Rectal smooth muscle tissue (tissue), 1 donor: ENCODE measurements around the gene ZNF207.
"Not testable (repeated sequence)": the region's sequence is repeated elsewhere in the genome, so short reads cannot be mapped to it uniquely, and the experiment has no call there.

Source experiments
- H3K27ac ChIP-seq: one replicate; pipeline ENCODE4 v1.7.0; 2013; ENCODE audit warnings: low read depth, low read length, inconsistent platforms
- H3K27me3 ChIP-seq: one replicate; pipeline ENCODE4 v1.7.0; 2013; ENCODE audit warnings: low read length; ENCODE audit not compliant: control insufficient read depth, insufficient read depth
- H3K36me3 ChIP-seq: one replicate; pipeline ENCODE4 v1.7.0; 2013; ENCODE audit warnings: low read length; ENCODE audit not compliant: control insufficient read depth, insufficient read depth
- H3K4me1 ChIP-seq: one replicate; pipeline ENCODE4 v1.7.0; 2013; ENCODE audit warnings: low read length; ENCODE audit not compliant: control insufficient read depth, insufficient read depth
- H3K4me3 ChIP-seq: one replicate; pipeline ENCODE4 v1.7.0; 2013; ENCODE audit warnings: low read length
- H3K9ac ChIP-seq: one replicate; pipeline ENCODE4 v1.7.0; 2013; ENCODE audit warnings: low read length

ZNF207 gene

GRCh38 chr17:32361270-32361669 is 11.3 kb downstream of the ZNF207 start:
- Histone ChIP-seq H3K27ac (no peak overlapping the region), H3K9ac (no peak overlapping the region), H3K4me3 (no peak overlapping the region), H3K27me3 (no peaks in the 10 kb centered on the region), H3K36me3 (peaks cover 38% of the 10 kb centered on the region), H3K4me1 (no peaks in the 10 kb centered on the region)

GRCh38 chr17:32370426-32370825 is 20.5 kb downstream of the ZNF207 start:
- Histone ChIP-seq H3K36me3 (peaks cover 44% of the 10 kb centered on the region), H3K27ac (no peak overlapping the region), H3K4me1 (no peaks in the 10 kb centered on the region), H3K4me3 (no peak overlapping the region), H3K27me3 (no peaks in the 10 kb centered on the region), H3K9ac (no peak overlapping the region)

GRCh38 chr17:32382526-32383223 is 32.7 kb downstream of the ZNF207 start:
- peaks cover 20% of the 10 kb centered on the region for H3K36me3 ChIP-seq

GRCh38 chr17:32383926-32384434 is 34.0 kb downstream of the ZNF207 start:
- Histone ChIP-seq H3K36me3 (peaks cover 14% of the 10 kb centered on the region), H3K27ac (no peak overlapping the region), H3K4me3 (no peak overlapping the region), H3K27me3 (no peaks in the 10 kb centered on the region), H3K4me1 (no peaks in the 10 kb centered on the region), H3K9ac (no peak overlapping the region)

More at GRCh38 chr17:32382526-32383223, 32.7 kb downstream of the ZNF207 start:
- no peak overlapping the region for H3K9ac ChIP-seq
- H3K4me1 ChIP-seq, result no peaks in the 10 kb centered on the region
- H3K27me3 ChIP-seq, result no peaks in the 10 kb centered on the region
- no peak overlapping the region for H3K27ac ChIP-seq
- H3K4me3 ChIP-seq, result no peak overlapping the region

GRCh38 chr17:32385121-32385520 is 35.2 kb downstream of the ZNF207 start:
- Histone ChIP-seq H3K36me3 (peaks cover 10% of the 10 kb centered on the region), H3K4me3 (no peak overlapping the region), H3K27ac (no peak overlapping the region), H3K4me1 (no peaks in the 10 kb centered on the region), H3K27me3 (no peaks in the 10 kb centered on the region), H3K9ac (no peak overlapping the region)

GRCh38 chr17:32385971-32386370 is 36.0 kb downstream of the ZNF207 start:
- peaks cover 10% of the 10 kb centered on the region for H3K36me3 ChIP-seq
- no peak overlapping the region for H3K9ac ChIP-seq
- H3K4me3 ChIP-seq, result no peak overlapping the region
- no peaks in the 10 kb centered on the region for H3K4me1 ChIP-seq
- H3K27ac ChIP-seq, result no peak overlapping the region
- H3K27me3 ChIP-seq, result no peaks in the 10 kb centered on the region

- Histone ChIP-seq H3K27ac (no peak overlapping the region), H3K36me3 (peaks cover 10% of the 10 kb centered on the region), H3K9ac (no peak overlapping the region), H3K4me1 (no peaks in the 10 kb centered on the region), H3K27me3 (no peaks in the 10 kb centered on the region), H3K4me3 (no peak overlapping the region)
These were observed 36.9 kb downstream of the ZNF207 start for GRCh38 chr17:32386844-32387243.

- H3K36me3 ChIP-seq, H3K4me1 ChIP-seq, H3K27me3 ChIP-seq, H3K9ac ChIP-seq, H3K27ac ChIP-seq, H3K4me3 ChIP-seq: not testable (repeated sequence)
These were observed 38.2 kb downstream of the ZNF207 start for GRCh38 chr17:32388128-32388527.

GRCh38 chr17:32388613-32389459 is 38.9 kb downstream of the ZNF207 start:
- no peaks in the 10 kb centered on the region for H3K4me1 ChIP-seq
- no peaks in the 10 kb centered on the region for H3K36me3 ChIP-seq
- H3K9ac ChIP-seq, result no peak overlapping the region
- no peaks in the 10 kb centered on the region for H3K27me3 ChIP-seq
- no peak overlapping the region for H3K27ac ChIP-seq
- no peak overlapping the region for H3K4me3 ChIP-seq

- no peak overlapping the region for H3K4me3 ChIP-seq
- no peak overlapping the region for H3K9ac ChIP-seq
- no peaks in the 10 kb centered on the region for H3K36me3 ChIP-seq
- no peaks in the 10 kb centered on the region for H3K4me1 ChIP-seq
- H3K27ac ChIP-seq, result no peak overlapping the region
- no peaks in the 10 kb centered on the region for H3K27me3 ChIP-seq
These were observed 43.9 kb downstream of the ZNF207 start for GRCh38 chr17:32393904-32394303.

- Histone ChIP-seq H3K9ac (no peak overlapping the region), H3K27ac (no peak overlapping the region), H3K27me3 (no peaks in the 10 kb centered on the region), H3K36me3 (no peaks in the 10 kb centered on the region), H3K4me1 (no peaks in the 10 kb centered on the region), H3K4me3 (no peak overlapping the region)
These were observed 46.4 kb downstream of the ZNF207 start for GRCh38 chr17:32396343-32396742.

- Histone ChIP-seq H3K36me3 (no peaks in the 10 kb centered on the region), H3K4me1 (no peaks in the 10 kb centered on the region), H3K9ac (no peak overlapping the region), H3K4me3 (no peak overlapping the region), H3K27me3 (no peaks in the 10 kb centered on the region), H3K27ac (no peak overlapping the region)
These were observed 49.0 kb downstream of the ZNF207 start for GRCh38 chr17:32398946-32399345.
